ENCODE results near the gene WDR77. TPM values are rescaled to one million over a fixed set of nuclear protein-coding genes. Genes with fewer than 3 reads are reported as not detected.

WDR77 gene
- total and polyA plus RNA-seq, 9 of the 15 experiments (the other 6 are each of a cell fraction or from before 2014, with no cell fraction given): 20.6 to 160 (median 75.3) TPM

GRCh38 chr1:111441573-111442192 is 7.4 kb downstream of the WDR77 start (continued):
- TF ChIP-seq CEBPZ (IDR thresholded peaks at IDR 0.05; ENCODE audit: borderline replicate concordance, low read depth, low read length): no peak
- no peak for TF ChIP-seq RBBP5 (IDR thresholded peaks at IDR 0.05; ENCODE audit: borderline replicate concordance, insufficient read depth, low read length, poor library complexity, severe bottlenecking)
- TF ChIP-seq ZNF165 (CRISPR knock-in tag; IDR thresholded peaks at IDR 0.05; ENCODE audit: borderline replicate concordance): no peak

GRCh38 chr1:111439461-111440351 is 9.3 kb downstream of the WDR77 start:
- no peak overlapping the region for H3K4me2 ChIP-seq (ENCODE audit: insufficient read depth, low read length)
- H3K79me2 ChIP-seq (ENCODE audit: control insufficient read depth, insufficient read depth, low read length): no peaks in the 10 kb centered on the region
- ChIA-PET POLR2A (interaction anchor here (0.7 to 5.1 kb wide), 2 partner anchors 9 to 20 kb away, joined by 3 to 40 read pairs; partner anchors contain the start of genes ATP5PB and WDR77), CTCF (ENCODE audit: low intra/inter-chr PET ratio) (no interaction called here)
- no peaks in the 10 kb centered on the region for H4K20me1 ChIP-seq (replicated peaks; ENCODE audit: control insufficient read depth, insufficient read depth, low read length)
- H3K9me3 ChIP-seq (replicated peaks; ENCODE audit: control insufficient read depth, insufficient read depth, low read depth, low read length): no peaks in the 10 kb centered on the region
- no peak overlapping the region for H3K4me3 ChIP-seq
- peaks cover 0 to 8% of the 10 kb centered on the region in 2 experiments; a peak in 3 of 5 replicates for H3K4me1 ChIP-seq (replicated peaks in 1 of 2; ENCODE audit: control insufficient read depth in 2 of 2, insufficient read depth in 2 of 2, low read length in 2 of 2)
- intact Hi-C loops (cut with micrococcal nuclease): loop anchor here (5.0 kb wide), 1 partner anchor 217 kb away; no protein-coding TSS in a partner anchor
- H3K27ac ChIP-seq (ENCODE audit: extremely low read depth, low read depth, low read length): no peak overlapping the region
- H3K36me3 ChIP-seq (ENCODE audit: control insufficient read depth, insufficient read depth, low read length): peaks cover 75% of the 10 kb centered on the region
- no peak overlapping the region for H3K9ac ChIP-seq (ENCODE audit: insufficient read depth in 1 of 2, low read depth in 2 of 2, low read length in 2 of 2)
- WGBS (ENCODE audit: insufficient coverage, low coverage, missing lambda C conversion rate): 70% methylated on average over 3 of the region's 3 CpGs
- H2AFZ ChIP-seq (ENCODE audit: low read depth, low read length): no peak overlapping the region
- ATAC-seq: peak; percentile 33
- FAIRE-seq: peak; percentile 48
- no peaks in the 10 kb centered on the region for H3K27me3 ChIP-seq (ENCODE audit: control insufficient read depth in 2 of 2, insufficient read depth in 2 of 2, low read length in 2 of 2)
- no TSS peak for BruUV-seq (replicated peaks)
- in situ Hi-C loops (cut with MboI): no loop called here
- H3K9me1 ChIP-seq (ENCODE audit: control insufficient read depth, insufficient read depth, low read length): no peaks in the 10 kb centered on the region
- DNase-seq (ENCODE audit: extremely low read depth in 1 of 4, low spot score in 3 of 4): peak; percentile 29 to 41 (median 32)
- TF ChIP-seq XRCC4 (IDR thresholded peaks at IDR 0.05; ENCODE audit: extremely low read depth, insufficient read depth, insufficient read length) (no peak), KLF13 (tag; IDR thresholded peaks at IDR 0.05; ENCODE audit: borderline replicate concordance, low read depth) (no peak), SMARCA4 (IDR thresholded peaks at IDR 0.05) (peak; percentile 76), ZNF449 (CRISPR knock-in tag; IDR thresholded peaks at IDR 0.05) (no peak), ZNF224 (CRISPR knock-in tag; IDR thresholded peaks at IDR 0.05) (no peak), CEBPB (tag; IDR thresholded peaks at IDR 0.05) (peak; percentile 67), SUPT5H (IDR thresholded peaks at IDR 0.05) (peak; percentile 19; the same call in 1 of the 2 replicates), TCF3 (CRISPR knock-in tag; IDR thresholded peaks at IDR 0.05) (peak; percentile 79), RBFOX2 (IDR thresholded peaks at IDR 0.05; ENCODE audit: low read depth, low read length) (no peak), TRIM24 (IDR thresholded peaks at IDR 0.05) (peak; percentile 21 to 31; a peak in 2 of 4 replicates), HMG20B (CRISPR knock-in tag; IDR thresholded peaks at IDR 0.05) (no peak), CBFA2T3 (IDR thresholded peaks at IDR 0.05) (peak; percentile 81), TAL1 (IDR thresholded peaks at IDR 0.05) (peak; percentile 69; the same call in 1 of the 2 replicates)
